Smooth muscle cell (in vitro differentiated cells): ENCODE results near the gene CLTCL1. TPM values are rescaled to one million over a fixed set of nuclear protein-coding genes. Genes with fewer than 3 reads are reported as not detected.
A peak's percentile ranks its signal among the peaks of the same experiment; 100 is the strongest.

ENCODE experiments used
- DNase-seq: peaks from one replicate; lab custom pipeline; 2025; ENCODE audit not compliant: unreplicated experiment; lab: John Stamatoyannopoulos, UW
- H2AFZ ChIP-seq: fragments of 200-600 bp; sonication (generic); 2 replicates; pipeline ENCODE4 v1.6.0; 2016; ENCODE audit warnings: antibody characterized with exemption, low read depth, mild to moderate bottlenecking
- H3F3A ChIP-seq: fragments of 200-600 bp; sonication (generic); 2 replicates; pipeline ENCODE4 v1.6.0; 2017; ENCODE audit warnings: antibody characterized with exemption, low read depth
- H3K27ac ChIP-seq: fragments of 200-600 bp; sonication (generic); 2 replicates; pipeline ENCODE4 v1.5.1; 2016; ENCODE audit warnings: low read depth, mild to moderate bottlenecking
- H3K27me3 ChIP-seq: fragments of 200-600 bp; sonication (generic); 2 replicates; pipeline ENCODE4 v1.6.1; 2016; ENCODE audit warnings: low read depth, mild to moderate bottlenecking
- H3K36me3 ChIP-seq: fragments of 200-600 bp; sonication (generic); 2 replicates; pipeline ENCODE4 v1.5.1; 2016; ENCODE audit warnings: low read depth
- H3K4me1 ChIP-seq: fragments of 200-600 bp; sonication (generic); 2 replicates; pipeline ENCODE4 v1.5.1; 2016; ENCODE audit warnings: low read depth
- H3K4me2 ChIP-seq: fragments of 200-600 bp; sonication (generic); 2 replicates; pipeline ENCODE4 v1.6.0; 2016; ENCODE audit warnings: mild to moderate bottlenecking
- H3K4me3 ChIP-seq: fragments of 200-600 bp; sonication (generic); 2 replicates; pipeline ENCODE4 v1.5.1; 2016; ENCODE audit warnings: mild to moderate bottlenecking
- H3K79me2 ChIP-seq: fragments of 200-600 bp; sonication (generic); 2 replicates; pipeline ENCODE4 v1.6.0; 2016; ENCODE audit warnings: low read depth, mild to moderate bottlenecking
- H3K9ac ChIP-seq: fragments of 200-600 bp; sonication (generic); 2 replicates; pipeline ENCODE4 v1.6.0; 2016; ENCODE audit warnings: low read depth
- H3K9me3 ChIP-seq: fragments of 200-600 bp; sonication (generic); replicated peaks from 2 replicates; pipeline ENCODE4 v1.5.1; 2016; ENCODE audit warnings: low read depth
- H4K20me1 ChIP-seq: fragments of 200-600 bp; sonication (generic); 2 replicates; pipeline ENCODE4 v1.6.0; 2016; ENCODE audit warnings: low read depth
- CTCF ChIP-seq: fragments of 200-600 bp; sonication (generic); IDR thresholded peaks from 2 replicates; pipeline ENCODE4 v1.5.1; 2017; ENCODE audit warnings: borderline replicate concordance, mild to moderate bottlenecking, antibody characterized with exemption; ENCODE audit not compliant: insufficient read depth, poor library complexity, severe bottlenecking
- WGBS: methylation state at CpG from one replicate; pipeline ENCODE4 v1.1.7; 2016; ENCODE audit warnings: low lambda C conversion rate; 5-methylcytosine and 5-hydroxymethylcytosine counted together
- polyA plus RNA-seq: library from polyadenylated mRNA; unstranded; fragments of >200 nt; fragmentation: Nextera tagmentation; extraction: Ambion mirVana; gene quantifications from 2 replicates; pipeline ENCODE4 v1.2.1, GENCODE V29; 2016
- total RNA-seq: library from RNA; depleted of rRNA; stranded (reverse); fragments of >200 nt; gene quantifications from 2 replicates; pipeline ENCODE4 v1.2.3, GENCODE V29; 2014

Gene CLTCL1
- total and polyA plus RNA-seq, 2 experiments from 2014 or later = 4.7 to 9.0 TPM

GRCh38 chr22:19271856-19272535 is 19.5 kb downstream of the CLTCL1 start:
- Histone ChIP-seq H3K36me3 (no peaks in the 10 kb centered on the region), H3K4me3 (no peak overlapping the region), H3K9ac (no peak overlapping the region), H4K20me1 (peaks cover 18% of the 10 kb centered on the region), H3K79me2 (peaks cover 12% of the 10 kb centered on the region), H3K4me2 (no peak overlapping the region), H3K9me3 (no peaks in the 10 kb centered on the region), H3K4me1 (no peaks in the 10 kb centered on the region), H3K27ac (peak overlapping the region; percentile 28), H3K27me3 (no peaks in the 10 kb centered on the region), H2AFZ (no peak overlapping the region), H3F3A (no peaks in the 10 kb centered on the region)
- no peak for DNase-seq
- 60% methylated on average over 10 of the region's 10 CpGs for WGBS
- TF ChIP-seq CTCF = no peak

- WGBS = 90% methylated on average over 4 of the region's 4 CpGs
Observed at GRCh38 chr22:19271273-19271855, 20.2 kb downstream of the CLTCL1 start.

GRCh38 chr22:19270873-19271272 is 20.6 kb downstream of the CLTCL1 start:
- H3K79me2 ChIP-seq = peaks cover 12% of the 10 kb centered on the region
- no peak for DNase-seq
- TF ChIP-seq CTCF = no peak
- peaks cover 8% of the 10 kb centered on the region for H4K20me1 ChIP-seq
- no peaks in the 10 kb centered on the region for H3K27me3 ChIP-seq
- H3K4me2 ChIP-seq = no peak overlapping the region
- no peak overlapping the region for H3K9ac ChIP-seq
- no peak overlapping the region for H3K27ac ChIP-seq
- H3K36me3 ChIP-seq = peaks cover 3% of the 10 kb centered on the region
- WGBS = 90% methylated on average over 1 of the region's 1 CpG
- H3K4me3 ChIP-seq = no peak overlapping the region
- H3K4me1 ChIP-seq = no peaks in the 10 kb centered on the region
- no peak overlapping the region for H2AFZ ChIP-seq
- H3F3A ChIP-seq = no peaks in the 10 kb centered on the region
- H3K9me3 ChIP-seq = peaks cover 6% of the 10 kb centered on the region

More at GRCh38 chr22:19271273-19271855, 20.2 kb downstream of the CLTCL1 start:
- Histone ChIP-seq H3K79me2 (peaks cover 12% of the 10 kb centered on the region), H3K36me3 (peaks cover 3% of the 10 kb centered on the region), H3K27me3 (no peaks in the 10 kb centered on the region), H3F3A (no peaks in the 10 kb centered on the region), H3K4me3 (no peak overlapping the region), H3K27ac (peak overlapping the region; percentile 28), H3K4me2 (no peak overlapping the region), H2AFZ (no peak overlapping the region), H4K20me1 (peaks cover 13% of the 10 kb centered on the region), H3K9me3 (peaks cover 1% of the 10 kb centered on the region), H3K4me1 (no peaks in the 10 kb centered on the region), H3K9ac (no peak overlapping the region)
- TF ChIP-seq CTCF = no peak
- DNase-seq = no peak
